ENCODE results near the gene NUPR1.

DNA sequence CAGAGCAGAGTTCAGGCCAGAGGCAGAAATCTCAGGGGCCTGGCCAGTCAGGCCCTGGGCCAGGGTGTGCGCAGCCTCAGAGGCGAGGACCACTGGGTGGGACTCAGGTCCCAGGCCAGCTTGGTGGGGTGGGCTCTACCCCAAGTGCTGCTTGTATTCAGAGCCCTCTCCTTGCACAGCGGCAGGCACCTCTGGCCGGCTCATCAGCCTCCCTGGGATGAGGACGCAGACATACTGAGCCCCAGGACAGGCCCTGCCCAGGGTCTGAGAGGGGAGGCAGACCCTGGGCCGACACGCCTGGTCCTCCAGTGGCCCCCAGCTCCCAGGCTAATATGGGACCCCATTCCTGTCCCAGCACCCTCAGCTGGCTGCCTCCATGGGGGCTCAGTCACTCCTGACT lies 24.5 kb downstream of the NUPR1 start:
- TF ChIP-seq, protein P1, sequence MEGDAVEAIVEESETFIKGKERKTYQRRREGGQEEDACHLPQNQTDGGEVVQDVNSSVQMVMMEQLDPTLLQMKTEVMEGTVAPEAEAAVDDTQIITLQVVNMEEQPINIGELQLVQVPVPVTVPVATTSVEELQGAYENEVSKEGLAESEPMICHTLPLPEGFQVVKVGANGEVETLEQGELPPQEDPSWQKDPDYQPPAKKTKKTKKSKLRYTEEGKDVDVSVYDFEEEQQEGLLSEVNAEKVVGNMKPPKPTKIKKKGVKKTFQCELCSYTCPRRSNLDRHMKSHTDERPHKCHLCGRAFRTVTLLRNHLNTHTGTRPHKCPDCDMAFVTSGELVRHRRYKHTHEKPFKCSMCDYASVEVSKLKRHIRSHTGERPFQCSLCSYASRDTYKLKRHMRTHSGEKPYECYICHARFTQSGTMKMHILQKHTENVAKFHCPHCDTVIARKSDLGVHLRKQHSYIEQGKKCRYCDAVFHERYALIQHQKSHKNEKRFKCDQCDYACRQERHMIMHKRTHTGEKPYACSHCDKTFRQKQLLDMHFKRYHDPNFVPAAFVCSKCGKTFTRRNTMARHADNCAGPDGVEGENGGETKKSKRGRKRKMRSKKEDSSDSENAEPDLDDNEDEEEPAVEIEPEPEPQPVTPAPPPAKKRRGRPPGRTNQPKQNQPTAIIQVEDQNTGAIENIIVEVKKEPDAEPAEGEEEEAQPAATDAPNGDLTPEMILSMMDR (IDR thresholded peaks at IDR 0.05): no peak
- TF ChIP-seq POLR2A (IDR thresholded peaks at IDR 0.05) (no peak), EP300 (IDR thresholded peaks at IDR 0.05) (no peak)

All from stomach (tissue), 4 donors.